NOMO-1 treated with dmso at 0.1 percent for 144 hours (cell line): ENCODE results near the gene KCNG1.

ENCODE experiments used
- DNase-seq: peaks from one replicate; lab custom pipeline; 2025; ENCODE audit not compliant: unreplicated experiment; lab: John Stamatoyannopoulos, UW

KCNG1 gene

DNA sequence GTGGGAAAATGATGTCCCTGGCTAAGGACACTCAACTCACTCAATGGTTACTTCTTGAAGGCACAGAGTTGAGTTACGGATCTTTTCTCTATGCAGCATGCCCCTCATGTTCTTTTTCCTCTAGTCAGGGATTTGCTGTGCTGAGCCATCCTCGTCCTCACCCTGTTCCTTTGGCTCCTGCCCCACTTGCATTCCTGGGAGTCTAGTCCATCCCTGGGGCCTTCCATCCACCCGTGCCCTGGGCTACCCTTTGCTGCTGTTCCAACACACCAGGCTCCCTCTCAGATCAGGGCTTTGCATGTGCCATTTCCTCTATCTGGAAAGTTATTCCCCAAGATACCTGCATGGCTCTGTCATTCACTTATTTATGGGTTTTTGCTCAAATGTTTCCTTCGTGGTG is 13.3 kb upstream of the KCNG1 start:
- DNase-seq, result no peak

DNA sequence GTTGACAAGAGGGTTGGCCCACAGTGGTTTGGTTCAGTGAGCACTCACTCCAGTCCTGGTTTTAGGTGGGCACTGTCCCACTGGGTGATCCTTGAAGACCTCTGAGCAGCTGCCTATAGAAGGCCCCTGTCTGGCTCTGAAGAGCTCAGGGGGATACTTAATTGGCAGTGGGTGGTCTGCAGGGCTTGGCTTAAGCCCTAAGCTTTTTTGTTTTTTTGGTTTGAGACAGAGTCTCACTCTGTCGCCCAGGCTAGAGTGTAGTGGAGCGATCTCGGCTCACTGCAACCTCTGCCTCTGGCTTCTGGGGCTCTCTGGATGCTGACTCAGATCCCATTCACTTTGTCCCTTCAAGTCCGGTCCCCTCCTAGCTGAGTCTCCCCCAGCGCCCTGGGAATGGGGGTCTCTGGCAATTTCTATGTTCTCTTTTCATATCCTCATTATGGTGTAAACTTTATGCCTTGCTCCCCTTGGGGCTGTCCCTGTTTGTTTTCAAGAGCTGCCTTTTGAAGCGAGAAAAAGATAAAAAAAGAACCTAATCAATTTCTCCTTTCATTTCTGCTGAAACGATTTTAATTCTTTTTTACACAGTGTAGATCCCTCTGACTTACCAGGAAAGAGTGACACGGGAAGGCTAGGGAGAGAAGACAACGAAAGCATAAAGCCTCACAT is 12.2 kb upstream of the KCNG1 start:
- no peak for DNase-seq

DNA sequence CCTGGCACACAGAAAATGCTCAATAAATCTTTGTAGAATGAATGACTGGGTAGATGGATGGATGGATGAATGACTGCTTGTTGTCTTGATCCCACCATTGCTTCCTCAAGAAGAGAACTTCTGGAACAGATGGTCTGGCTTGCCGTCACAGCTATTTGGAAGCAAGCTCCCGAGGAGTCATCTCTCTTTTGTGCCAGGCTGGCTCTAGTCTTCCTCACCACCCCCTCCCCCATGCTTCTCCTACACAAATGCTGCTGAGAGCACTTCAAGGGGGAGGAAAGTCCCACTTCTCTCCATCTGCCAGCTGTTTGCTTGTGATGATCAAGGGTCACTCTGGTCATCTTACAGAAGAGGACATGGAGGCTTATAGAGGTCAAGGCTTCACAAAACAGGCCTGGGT is 11.6 kb upstream of the KCNG1 start:
- no peak for DNase-seq

DNA sequence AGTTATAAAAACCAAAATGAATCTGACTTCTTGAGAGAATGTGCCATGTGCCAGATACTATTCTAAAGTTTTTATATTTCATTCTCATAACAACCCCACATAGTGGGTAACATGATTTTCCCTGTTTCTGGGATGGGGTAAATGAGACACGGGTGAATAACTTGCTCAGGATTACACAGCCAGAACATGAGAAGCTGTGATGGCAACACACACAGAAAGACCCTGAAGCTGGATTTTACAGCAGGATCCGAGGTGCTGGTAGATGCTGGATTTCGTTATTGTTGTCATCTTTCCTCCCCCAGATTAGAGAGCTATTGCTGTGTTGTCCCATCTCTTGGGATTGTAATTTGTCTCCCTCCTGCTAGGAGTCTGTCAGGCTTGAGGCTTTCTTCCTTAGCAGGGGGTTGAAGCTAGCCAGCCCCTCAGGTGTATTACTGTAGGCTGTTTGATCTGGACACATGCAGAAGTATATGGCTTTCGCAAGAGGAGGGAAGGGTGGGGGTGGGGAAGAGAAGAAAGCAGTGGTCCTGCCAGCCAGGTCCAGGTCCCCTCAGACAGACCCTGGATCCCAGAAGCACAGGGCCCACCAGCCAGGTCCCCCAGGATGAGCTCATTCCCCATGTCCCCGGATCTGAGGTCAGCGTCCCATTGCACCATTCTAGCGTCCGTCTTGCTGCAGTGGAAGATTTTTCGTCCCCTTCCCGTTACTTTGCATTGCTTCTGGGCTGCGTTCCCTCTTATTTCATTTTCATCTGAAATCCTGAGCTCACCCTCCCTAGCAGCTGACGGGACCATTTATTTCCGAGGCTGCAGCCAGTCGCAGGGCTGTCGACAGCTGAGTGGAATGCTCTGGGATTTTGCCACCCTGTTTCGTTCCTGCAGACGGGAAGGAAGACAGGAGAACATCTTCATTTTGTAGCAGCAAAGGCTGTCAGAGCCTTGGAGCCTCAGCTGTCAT is 7.3 kb upstream of the KCNG1 start:
- DNase-seq, result no peak

DNA sequence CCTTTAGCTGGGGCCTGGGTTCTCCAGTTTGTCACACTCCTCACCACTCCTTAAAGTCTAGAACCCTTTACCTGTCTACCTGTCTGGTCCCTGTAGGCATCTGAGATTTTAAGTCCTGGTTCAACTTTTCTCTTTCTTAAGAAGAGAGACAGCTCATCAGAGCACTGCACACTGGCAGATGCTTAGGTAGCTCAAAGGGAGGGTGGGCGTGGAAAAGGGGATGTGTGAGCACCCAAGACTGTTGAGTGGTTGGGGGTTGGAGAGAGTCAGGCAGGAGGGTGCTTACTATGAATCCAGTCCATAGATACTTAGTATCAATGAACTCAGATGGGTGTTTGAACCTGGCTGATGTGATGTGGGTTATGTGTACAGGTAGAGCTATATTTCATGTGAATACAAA is 6.6 kb upstream of the KCNG1 start:
- DNase-seq, result no peak

DNA sequence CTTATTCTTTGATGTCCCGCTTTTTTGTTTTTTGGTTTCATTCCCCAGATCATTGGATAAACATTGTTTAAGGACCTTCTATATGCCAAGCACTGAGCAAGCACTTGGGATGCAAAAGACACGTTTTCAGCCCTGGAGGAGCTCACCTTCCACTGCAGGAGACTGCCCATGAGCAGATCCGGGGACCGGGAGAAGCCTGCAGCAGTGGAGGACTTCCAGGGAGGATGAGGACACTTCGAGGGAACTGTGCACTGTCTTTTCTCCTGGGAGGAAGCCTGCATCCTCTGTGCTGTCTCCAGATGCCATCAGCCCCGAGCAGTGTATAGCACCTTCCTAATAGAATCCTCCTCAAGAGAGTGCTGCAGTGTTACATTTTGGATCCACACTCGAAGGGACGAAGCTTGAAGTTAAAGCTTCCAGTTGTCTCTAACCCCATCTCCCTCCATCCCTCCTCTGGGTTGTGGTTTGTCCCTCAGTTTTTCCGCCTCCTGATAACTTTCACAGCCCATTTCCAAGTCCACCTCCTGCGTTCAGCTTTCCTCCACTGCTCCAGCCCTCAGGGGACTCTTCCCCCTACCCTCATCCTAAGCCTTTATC is 5.8 kb upstream of the KCNG1 start:
- no peak for DNase-seq

DNA sequence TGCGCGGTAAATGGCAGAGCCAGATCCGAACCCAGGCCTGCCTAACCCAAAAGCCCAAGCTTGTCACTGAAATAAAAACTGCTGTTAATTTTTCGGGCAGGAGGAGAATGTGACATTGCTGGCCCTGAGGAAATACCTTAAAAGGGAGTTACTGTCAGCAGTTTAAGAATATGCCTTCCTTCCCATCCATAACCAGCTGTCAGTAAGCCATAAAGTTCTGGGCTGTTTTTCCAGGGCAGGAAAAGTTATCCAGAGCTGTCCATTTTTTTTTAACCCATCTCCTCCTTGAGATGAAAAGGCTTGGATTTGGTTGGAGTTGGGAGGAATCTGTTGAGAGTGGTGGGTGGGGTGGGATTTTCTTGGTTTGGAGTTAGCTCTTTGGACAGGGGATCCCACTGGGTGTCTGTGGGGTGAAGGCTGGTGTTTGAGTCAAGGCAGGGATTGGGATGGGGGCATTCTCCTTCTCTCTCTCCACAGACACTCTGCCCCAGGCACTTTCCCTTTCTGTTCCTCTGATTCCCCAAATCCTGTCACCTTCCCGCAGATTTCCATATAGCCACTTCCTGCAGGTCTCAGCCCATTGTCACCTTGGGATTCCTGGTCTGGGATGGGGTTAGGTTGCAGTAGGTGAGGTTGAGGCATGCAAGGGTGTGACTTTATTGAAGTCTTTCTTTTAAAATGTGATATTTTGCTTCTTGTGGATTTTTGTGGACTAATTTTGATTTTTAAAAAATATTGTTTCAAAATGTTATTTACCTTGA is 4.3 kb upstream of the KCNG1 start:
- no peak for DNase-seq

DNA sequence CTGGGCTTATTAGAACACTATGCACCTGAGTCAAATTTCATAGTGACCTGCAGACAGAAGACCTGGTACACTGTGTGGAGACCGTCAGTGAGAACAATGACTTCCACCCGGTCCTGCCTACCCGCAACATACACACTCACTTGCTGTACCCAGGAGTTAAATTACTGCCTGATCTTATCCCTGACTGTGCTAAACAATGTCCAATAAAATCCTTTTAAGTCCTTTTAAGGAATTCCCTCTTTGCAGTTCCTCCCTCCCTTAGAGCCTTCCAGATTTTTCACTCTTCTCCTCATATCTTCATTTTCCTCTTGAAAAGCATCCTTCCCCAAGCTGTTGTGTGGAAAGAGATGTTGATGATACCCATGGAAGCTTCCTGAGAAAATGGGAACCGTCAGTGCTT is 3.4 kb upstream of the KCNG1 start:
- no peak for DNase-seq

DNA sequence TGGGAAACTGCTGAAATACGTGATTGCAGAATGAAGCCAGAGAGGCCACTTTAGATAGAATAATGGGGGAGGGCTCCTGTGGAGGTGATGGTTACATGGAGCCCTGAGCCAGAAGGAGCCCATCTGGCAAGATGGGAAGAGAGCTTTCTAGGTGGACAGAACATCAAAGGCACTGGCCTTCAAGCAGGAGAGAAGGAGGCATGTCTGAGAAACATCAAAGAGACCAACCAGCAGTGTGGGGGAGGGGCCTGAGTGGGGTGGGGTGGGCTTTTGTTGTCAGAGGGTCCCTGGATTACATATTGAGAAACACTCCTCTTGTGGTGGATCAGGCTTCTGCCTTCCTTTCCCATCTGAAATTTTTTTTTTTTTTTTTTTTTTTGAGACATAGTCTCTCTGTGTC is 1.9 kb upstream of the KCNG1 start:
- DNase-seq, result no peak

DNA sequence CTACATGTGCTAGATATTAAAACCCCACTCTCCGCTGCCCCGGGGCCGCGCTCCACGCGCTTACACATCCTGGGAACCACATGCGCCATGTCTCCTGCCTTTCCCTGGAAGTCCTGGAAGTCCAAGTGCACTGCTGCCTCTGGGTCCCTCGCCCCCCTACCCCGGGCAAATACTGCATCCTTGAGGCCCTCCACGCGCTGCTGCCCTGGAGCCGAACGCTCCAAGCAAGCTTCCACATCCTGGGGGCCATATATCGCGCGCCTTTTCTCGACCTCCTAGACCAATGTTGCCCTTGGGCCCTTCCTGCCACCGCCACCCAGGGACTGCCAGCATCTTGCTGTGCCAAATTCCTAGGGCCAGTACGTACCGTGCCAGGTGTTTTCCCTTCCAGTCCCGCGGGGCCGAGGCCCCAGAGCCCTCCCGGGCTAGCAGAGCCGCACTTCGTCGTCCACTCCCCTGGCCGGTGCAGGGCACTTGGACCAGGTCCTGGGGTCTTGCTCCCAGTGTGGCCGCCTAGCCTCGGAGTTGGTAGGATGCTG is 779 bp upstream of the KCNG1 start:
- no peak for DNase-seq

DNA sequence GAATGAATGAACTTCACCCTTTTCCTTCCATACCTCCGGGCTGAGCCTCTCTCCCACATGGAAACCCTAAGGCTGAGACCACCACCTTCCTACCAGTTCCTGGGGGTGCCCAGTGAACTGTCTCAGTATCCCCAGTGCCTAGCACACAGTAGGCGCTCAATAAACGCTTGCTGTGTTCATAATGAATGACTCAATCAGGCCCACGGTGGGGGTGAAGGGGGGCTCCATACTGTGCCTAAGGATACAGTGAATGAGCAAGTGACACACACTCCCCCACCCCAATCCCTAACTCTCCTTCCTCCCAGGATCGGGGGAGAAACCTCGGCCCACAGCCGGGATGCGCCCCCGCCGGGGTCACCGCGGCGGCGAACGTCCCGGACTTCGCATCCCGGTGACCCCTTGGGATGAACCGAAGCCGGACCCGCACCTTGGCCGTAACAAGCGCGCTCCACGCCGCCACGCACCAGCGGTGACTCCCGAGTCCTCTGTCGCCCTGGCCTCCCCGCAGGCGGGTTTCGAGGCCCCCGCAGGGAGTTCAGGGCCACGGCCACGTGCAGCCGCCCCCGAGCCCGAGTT is 592 bp downstream of the KCNG1 start:
- DNase-seq, result no peak

DNA sequence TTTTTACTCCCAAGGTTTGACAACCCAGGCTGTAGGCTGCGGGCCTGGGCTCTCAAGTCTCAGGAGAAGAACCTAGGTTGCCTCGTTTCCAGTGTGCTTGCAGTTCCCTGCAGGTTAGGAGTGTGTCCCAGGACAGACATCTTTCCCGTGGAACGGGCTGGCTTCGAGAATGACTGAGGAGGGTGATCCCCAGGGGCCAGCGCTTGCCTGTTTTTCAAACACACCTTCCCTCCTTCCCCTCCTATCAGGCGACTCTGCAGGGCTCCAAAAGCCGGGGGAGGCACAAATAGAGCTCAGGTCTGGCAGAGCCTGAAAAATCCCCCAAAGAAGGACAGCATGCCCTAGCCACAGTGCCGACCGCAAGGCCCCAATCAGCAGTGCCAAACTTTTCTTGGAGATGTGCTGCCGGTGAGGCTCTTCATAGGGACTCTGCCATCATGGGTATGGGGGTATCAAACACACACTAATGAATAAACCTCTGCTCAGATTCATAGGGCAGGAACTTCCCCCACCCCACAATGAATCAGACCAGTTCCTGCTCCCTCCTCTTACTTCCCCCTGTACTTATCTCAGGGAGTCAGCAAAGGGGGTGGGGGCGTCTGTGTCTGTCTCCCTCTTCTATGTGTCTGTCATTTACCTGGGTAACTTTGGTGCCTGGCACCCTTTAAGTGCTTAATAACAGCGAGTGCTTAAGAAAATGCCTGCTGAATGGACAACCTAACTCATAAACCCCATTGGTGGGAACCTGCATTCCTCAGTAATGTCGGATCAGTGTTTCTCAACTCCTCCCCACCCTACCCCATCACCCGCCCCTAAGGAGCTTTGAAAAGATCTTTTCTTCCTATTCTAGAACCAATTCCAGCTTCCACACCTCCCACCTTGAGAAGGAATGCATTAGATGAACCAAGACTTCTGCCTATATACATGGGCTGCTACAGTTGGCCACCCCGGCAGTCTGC is 1.6 kb downstream of the KCNG1 start:
- no peak for DNase-seq

DNA sequence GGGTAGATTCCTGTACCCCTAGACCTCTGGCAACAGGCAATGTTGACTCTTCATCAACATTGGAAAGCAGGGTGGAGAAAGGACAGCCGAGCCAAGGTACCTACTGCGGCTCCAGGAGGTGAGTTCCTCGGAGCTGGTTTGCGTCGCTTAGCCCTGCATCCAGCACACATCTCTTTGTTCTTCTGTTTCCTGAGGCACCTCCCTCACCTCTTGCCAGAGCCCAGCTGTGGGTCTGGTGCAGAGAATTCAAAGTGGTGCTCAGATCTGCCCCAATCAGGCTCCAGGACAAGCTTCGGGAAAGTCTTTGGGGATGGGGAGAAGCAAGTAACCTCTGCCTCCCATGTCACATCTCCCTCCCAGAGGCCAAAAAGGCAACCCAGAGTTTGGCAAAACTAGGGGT is 2.2 kb downstream of the KCNG1 start:
- no peak for DNase-seq

DNA sequence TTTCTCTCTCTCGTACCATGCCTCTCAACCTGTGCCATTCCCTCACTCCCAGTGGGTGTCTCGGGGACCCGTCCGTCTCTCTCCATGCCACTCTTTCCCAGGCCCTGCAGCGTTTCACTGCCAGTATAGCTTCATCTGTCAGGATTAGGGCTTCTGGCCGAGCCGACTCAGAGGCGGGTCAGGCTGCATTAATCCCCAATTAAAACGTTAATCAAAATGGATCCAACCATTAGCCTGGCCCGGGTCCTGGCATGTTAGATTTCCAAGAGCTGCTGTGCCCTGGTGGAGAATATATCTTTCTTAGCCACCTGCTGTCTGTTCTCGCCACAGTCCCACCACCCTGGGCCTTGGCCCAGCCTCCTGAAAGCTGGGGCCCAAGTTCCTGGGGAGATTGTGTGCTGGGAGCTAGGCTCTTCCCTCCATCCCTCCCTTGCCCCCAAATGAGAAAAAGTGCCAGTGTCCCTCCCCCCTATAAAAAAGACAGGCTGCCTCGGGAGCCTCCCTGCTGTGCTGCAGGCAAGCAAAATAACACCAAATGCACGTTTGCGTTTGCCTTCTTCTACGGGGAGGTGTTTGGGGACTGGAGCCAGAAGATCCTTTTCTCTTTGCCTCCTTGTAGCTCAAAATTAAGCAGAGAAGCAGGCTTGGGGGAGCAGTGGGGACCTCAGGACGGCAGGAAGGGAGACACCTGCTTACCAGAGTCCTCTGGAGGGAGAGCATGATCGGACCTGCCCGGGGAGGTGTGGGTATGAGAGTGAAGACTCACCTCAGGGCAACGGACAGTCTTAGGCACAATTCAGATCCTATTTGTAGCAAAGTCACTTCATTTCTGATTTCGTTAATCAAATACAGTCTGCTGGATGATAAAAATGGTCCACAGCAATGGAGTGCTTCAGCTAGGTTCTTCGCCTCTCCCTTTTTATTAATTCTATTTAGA is 3.0 kb downstream of the KCNG1 start:
- no peak for DNase-seq

DNA sequence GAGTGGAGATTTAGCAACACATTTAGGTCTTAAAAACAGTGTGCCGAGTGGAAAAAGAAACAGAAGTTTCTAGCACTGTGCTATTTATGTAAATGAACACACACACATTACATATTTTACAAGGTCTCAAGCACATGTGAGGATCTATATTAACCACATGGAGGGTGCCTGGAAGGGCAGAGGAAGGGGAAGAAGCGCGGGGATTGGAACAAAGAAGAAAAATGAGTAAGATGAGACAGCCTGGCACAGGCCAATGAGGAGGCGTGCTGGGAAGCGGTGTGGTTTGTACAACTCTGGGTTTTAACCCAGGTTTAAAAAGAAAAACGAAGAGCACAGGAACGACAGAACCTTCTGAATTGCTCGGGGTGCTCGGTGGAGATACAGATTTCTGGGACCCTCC is 5.7 kb downstream of the KCNG1 start:
- no peak for DNase-seq

DNA sequence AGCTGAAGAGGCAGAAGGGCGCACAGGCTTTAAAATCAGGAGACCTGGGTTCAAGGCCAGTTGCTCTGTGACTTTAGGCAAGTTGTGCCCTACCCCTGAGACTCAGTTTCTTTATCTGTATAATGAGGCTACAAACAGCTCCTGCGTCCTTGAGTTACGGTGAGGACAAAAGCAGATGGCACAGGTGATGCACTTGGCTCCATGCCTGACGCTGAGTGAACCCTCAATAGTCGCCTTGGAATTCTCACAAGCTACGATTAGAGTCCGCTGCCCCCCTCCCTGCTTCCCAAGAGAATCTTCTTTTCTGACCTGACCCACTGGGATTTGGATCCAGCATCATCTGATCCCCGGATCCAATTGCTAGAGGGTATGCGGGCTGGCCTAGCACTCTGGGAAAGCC is 6.4 kb downstream of the KCNG1 start:
- no peak for DNase-seq

DNA sequence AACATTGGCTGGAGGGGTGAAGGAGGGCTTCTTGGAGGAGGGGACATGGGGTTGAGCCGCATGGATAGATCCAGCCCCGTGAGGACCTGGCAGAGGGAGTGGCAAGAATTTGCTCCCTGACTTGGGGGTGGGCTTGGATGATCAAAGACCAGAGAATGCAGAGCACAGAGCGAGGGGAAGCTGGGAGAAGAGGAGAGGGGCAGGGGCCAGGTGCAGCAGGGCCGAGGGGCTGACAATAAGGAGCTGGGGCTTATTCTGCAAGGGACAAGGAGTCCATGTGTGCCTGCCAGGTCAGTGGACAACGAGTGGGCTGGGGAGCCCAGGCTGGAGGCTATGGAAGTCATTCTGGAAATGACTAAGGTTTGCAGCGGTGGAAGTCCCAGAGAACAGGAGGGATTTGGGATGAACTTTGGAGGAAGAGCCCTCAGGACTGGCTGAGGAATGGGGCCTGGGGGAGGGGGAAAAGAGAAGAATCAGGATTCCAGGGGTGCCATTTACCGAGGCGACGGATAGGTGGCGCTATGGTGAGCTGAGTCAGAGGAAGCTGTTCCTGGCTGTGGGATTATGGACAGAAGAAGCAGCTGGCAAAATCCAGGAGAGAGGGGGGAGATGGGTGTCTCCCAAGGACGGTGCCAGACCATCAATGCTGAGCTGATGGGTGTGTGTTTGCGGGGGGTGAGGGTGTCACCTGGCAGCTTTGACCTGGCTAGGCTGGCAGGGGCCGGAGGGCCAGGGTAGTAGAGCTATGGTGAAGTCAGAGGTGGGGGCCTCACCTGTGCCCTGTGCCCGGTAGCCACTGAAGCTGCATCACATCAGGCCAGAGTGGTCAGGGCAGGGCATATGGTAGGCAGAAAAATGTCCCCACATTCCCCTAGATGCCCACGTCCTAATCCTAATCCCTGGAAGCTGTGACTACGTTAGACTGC is 7.8 kb downstream of the KCNG1 start:
- DNase-seq, result no peak
